ENCODE results near the gene UBE2H. TPM values are rescaled to one million over a fixed set of nuclear protein-coding genes. Genes with fewer than 3 reads are reported as not detected.

UBE2H gene
- total RNA-seq, 6 donors from 2014 or later = 60.5 to 138 (median 65.4) TPM

- peak overlapping the region in 1 of 4 donors; percentile 49 for H3K27ac ChIP-seq
- H3K9me3 ChIP-seq = no peaks in the 10 kb centered on the region
- H3K27me3 ChIP-seq = no peaks in the 10 kb centered on the region
- no peaks in the 10 kb centered on the region for H3K36me3 ChIP-seq
- ATAC-seq (ENCODE audit: low FRiP score in 2 of 2) (no peak), DNase-seq (no peak)
- H3K4me3 ChIP-seq = no peak overlapping the region
- peaks cover 11 to 59% (median 27%) of the 10 kb centered on the region in 4 donors for H3K4me1 ChIP-seq
- 71 to 78% methylated on average over 7 of the region's 7 CpGs for WGBS, 2 donors
- no peak for TF ChIP-seq CTCF (IDR thresholded peaks at IDR 0.05)
- no peak for TF ChIP-seq POLR2AphosphoS5 (IDR thresholded peaks at IDR 0.05)
Observed at GRCh38 chr7:129843978-129844840, 108.6 kb downstream of the UBE2H start.

GRCh38 chr7:129843365-129843898, 109.3 kb downstream of the UBE2H start:
- Histone ChIP-seq H3K27ac (no peak overlapping the region), H3K4me1 (peaks cover 11 to 59% (median 28%) of the 10 kb centered on the region in 4 donors), H3K36me3 (peaks cover 0 to 6% (median 1%) of the 10 kb centered on the region in 4 donors), H3K4me3 (no peak overlapping the region), H3K27me3 (no peaks in the 10 kb centered on the region), H3K9me3 (no peaks in the 10 kb centered on the region)
- TF ChIP-seq POLR2AphosphoS5 (IDR thresholded peaks at IDR 0.05) (no peak), POLR2A (IDR thresholded peaks at IDR 0.05) (no peak), CTCF (IDR thresholded peaks at IDR 0.05) (no peak), EP300 (IDR thresholded peaks at IDR 0.05) (no peak)
- DNase-seq (no peak), ATAC-seq (ENCODE audit: low FRiP score in 2 of 2) (no peak)
- 84 to 93% methylated on average over 12 of the region's 12 CpGs for WGBS, 2 donors

GRCh38 chr7:129841465-129841864, 111.3 kb downstream of the UBE2H start:
- 50 to 68% methylated on average over 3 of the region's 3 CpGs for WGBS, 2 donors

DNA sequence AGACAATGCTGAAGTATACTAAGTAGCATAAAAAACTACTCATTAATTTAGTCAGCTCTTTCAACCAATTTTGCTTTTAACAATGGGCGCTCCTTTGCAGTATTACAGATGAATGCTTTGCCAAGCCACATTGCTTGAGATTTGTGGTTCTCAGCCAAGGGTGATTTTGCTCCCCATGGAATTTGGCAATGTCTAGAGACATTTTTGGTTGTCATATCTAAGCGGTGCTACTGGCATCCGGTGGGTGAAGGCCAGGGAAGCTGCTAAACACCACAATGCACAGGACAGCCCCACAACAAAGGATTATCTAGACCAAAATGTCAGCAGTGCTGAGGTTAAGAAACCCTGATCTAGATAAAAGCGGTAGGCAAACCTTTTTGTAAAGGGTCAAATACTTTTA, 112.0 kb downstream of the UBE2H start:
- TF ChIP-seq CTCF (IDR thresholded peaks at IDR 0.05) (no peak), EP300 (IDR thresholded peaks at IDR 0.05) (no peak), POLR2A (IDR thresholded peaks at IDR 0.05) (no peak), POLR2AphosphoS5 (IDR thresholded peaks at IDR 0.05) (no peak)
- WGBS, 2 donors = 69 to 73% methylated on average over 4 of the region's 4 CpGs
- ATAC-seq (ENCODE audit: low FRiP score in 2 of 2) (no peak), DNase-seq (no peak)
- peaks cover 11 to 42% (median 22%) of the 10 kb centered on the region in 4 donors for H3K4me1 ChIP-seq
- no peaks in the 10 kb centered on the region for H3K9me3 ChIP-seq
- no peaks in the 10 kb centered on the region for H3K27me3 ChIP-seq
- peaks cover 0 to 15% (median 3%) of the 10 kb centered on the region in 4 donors for H3K36me3 ChIP-seq
- H3K4me3 ChIP-seq = no peak overlapping the region
- H3K27ac ChIP-seq = peak overlapping the region in 1 of 4 donors; percentile 54

More at GRCh38 chr7:129841465-129841864, 111.3 kb downstream of the UBE2H start:
- DNase-seq (no peak), ATAC-seq (ENCODE audit: low FRiP score in 2 of 2) (no peak)
- H3K27me3 ChIP-seq = no peaks in the 10 kb centered on the region
- H3K9me3 ChIP-seq = no peaks in the 10 kb centered on the region
- peaks cover 11 to 47% (median 22%) of the 10 kb centered on the region in 4 donors for H3K4me1 ChIP-seq
- TF ChIP-seq POLR2A (IDR thresholded peaks at IDR 0.05) (no peak), EP300 (IDR thresholded peaks at IDR 0.05) (no peak), POLR2AphosphoS5 (IDR thresholded peaks at IDR 0.05) (no peak), CTCF (IDR thresholded peaks at IDR 0.05) (no peak)
- peaks cover 0 to 12% (median 3%) of the 10 kb centered on the region in 4 donors for H3K36me3 ChIP-seq
- H3K27ac ChIP-seq = peak overlapping the region in 1 of 4 donors; percentile 54
- H3K4me3 ChIP-seq = no peak overlapping the region

Data from upper lobe of left lung (tissue), 6 donors.